HG02588 (cell line): ENCODE results near the gene CAMK2B.

Experiments used
- ATAC-seq: cut with Tn5 transposase; IDR thresholded peaks from one replicate; pipeline ENCODE4 v1.9.1; 2021; ENCODE audit warnings: mild to moderate bottlenecking, moderate library complexity; ENCODE audit not compliant: unreplicated experiment

CAMK2B gene

GRCh38 chr7:44275957-44276570 is 49.3 kb downstream of the CAMK2B start:
- no peak for ATAC-seq

GRCh38 chr7:44275146-44275545 is 50.2 kb downstream of the CAMK2B start:
- ATAC-seq: no peak

DNA sequence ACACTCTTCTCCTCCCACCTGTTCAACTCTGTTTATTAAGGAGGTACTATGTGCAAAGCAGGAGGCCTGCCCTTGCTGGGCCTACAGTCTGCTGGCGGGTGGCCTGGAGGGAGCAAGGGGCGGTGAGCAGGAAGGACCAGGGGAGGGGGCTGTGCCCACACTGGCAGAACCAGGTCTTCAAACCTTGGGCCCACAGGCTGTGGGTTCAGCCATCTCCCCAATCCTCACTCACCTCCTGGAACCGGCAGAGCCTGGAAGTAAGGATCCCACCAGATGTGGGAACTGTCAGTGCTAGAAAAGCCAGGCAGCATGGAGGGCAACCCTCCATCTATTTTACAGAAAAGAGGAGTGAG is 50.8 kb downstream of the CAMK2B start:
- no peak for ATAC-seq

DNA sequence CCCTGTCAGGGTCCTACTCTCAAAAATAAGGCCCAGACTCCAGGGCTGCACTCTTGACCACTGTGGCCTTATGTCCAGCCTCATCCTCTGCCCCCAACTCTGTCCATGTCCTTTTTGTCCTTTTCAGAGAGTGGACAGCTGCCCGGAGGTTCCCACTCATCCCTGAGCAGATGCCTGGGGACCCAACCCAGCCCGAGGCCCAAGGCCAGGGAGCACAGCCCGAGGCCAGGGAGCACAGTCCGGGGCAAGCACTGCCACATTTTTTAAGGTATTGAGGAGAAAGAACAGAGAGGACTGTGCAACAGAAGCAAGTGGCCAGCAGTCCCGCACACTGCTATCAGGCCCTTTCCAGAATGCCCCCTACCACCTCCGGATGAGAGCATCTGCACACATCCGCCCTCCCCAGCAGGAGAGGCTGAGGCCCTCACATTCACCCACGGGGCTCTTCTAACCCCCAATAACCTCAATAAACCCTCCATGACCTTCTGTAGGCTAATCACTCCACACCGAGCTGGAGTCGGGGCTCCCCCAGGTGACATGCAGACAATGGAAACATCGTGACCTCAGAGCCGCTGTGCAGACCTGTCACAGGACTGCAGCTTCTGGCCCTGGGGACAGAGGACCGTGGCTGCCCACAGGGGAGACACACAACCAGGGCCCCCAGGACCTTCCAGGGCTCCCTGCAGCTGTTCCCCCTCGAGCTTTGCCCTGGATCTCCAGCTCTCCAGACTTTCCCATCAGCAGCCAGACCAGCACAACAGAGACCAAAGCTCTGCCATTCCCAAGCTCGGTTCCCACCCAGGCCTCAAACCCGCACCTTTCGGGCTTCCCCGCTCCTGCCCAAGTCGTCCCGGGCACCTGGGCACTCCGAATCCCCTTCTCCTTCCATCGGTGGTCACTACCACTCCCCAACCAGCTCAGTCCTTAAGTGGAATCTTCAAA is 51.4 kb downstream of the CAMK2B start:
- ATAC-seq: no peak

- no peak for ATAC-seq
Observed at GRCh38 chr7:44272981-44273380, 52.4 kb downstream of the CAMK2B start.

DNA sequence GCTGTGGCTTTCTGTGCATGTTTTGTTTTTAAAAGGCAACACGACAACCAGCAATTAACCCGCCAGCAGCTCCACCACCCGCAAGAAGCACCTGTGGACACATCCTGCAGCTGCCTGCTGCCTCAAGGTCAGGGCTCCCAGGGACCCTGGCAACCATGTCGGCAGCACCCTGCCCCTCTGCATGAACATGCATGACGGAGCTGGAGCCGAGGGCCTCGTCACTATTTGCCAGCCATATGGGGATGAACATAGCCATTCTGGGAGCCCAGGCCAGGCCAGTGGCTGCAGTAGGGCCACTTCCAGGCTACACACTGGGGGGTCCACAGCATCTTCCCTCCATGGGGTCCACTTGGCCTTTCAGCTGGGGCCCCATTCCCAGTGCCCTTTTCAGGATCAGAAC is 52.9 kb downstream of the CAMK2B start:
- no peak for ATAC-seq

- ATAC-seq: no peak
Observed at GRCh38 chr7:44269943-44270493, 55.4 kb downstream of the CAMK2B start.

- ATAC-seq: no peak
Observed at GRCh38 chr7:44269417-44269816, 56.0 kb downstream of the CAMK2B start.

GRCh38 chr7:44268671-44269070 is 56.7 kb downstream of the CAMK2B start:
- no peak for ATAC-seq

GRCh38 chr7:44267719-44268421 is 57.5 kb downstream of the CAMK2B start:
- ATAC-seq: no peak

DNA sequence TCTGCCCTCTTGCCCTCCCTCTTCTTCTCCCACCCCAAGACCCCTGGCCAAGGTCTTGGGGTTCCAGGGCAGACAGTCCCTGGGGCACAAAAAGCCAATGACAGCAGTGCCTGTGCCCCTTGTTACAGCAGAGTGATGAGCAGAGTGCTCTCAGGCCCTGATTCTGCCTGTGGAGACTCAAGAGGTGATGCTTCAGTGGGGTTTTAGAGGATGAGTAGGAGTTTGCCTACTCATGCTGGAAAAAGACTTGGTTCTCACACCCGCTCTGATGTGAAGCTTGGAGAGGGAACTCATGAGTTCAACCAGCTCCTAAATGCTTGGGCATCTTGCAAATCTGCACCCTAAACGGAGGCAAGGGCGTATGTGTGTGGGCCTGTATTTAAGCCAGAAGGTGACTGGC is 58.2 kb downstream of the CAMK2B start:
- no peak for ATAC-seq

DNA sequence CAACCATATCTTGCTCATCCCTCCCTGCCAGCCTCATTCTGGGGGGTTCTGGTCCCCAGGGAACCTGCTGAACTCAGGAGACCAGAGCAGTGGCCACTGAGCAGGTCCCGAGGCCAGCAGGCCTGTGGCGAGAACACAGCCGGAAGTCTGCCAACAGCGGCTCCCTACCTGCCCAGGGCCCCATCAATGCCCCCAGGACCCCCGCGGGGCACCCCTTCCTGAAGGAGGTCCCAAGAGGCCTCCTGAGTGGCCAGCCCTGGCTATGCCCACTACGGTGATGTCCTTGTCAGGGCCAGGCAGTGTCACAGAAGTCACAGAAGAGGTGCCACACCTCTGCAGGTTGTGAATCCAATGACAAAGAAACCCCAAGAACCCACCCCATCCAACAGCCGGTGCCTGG is 58.9 kb downstream of the CAMK2B start:
- no peak for ATAC-seq

DNA sequence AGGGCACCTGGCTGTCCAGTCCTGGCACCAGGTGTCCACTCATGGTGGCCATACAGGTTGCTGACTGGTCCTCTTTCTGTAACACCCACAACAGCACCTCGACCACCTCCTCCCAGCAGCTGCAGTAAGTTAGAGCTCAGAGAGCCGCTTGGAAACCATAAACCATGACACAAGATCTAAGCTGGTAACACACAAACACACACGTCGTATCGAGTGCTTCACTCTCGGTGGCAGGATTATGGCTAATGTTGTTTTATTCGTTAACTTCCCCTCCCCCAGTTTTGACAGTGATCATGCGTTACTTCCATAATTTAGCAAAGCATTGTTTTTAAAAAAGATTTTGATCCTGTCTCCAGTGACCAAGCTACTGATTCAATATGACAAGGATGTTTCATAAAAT is 59.7 kb downstream of the CAMK2B start:
- ATAC-seq: no peak

DNA sequence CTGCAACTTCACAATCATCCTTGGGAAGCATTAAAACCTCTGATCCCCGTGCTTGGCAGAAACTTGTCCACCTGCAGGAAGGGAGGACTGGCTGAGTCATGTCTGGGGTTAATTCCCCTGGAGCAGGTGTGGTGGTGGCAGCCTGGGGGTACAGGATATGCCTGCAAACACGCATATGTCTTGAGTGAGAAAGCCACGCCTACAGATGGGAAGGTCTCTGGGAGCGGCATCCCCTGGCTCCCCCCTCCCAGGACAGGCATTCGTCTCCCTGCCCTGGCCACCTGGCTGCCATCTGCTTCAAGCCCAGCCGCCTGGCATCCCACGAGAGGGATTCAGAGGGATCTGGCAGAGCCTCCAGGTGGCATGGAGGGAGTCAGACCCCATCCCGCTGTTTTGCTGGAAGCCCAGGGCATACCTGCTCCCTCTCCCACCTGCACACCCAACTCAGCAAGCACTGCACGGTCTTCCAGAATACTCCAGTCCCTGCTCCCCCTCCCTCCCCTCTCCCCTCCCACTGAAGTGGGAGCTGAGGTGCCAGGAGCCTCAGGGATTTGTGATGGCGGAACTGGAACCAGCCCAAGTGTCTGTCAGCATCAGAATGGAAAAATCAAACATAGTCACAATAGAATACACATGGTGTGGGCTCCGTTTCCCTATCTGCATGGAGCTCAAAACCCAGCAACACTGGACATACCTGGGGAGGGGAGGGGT is 61.0 kb downstream of the CAMK2B start:
- no peak for ATAC-seq

- no peak for ATAC-seq
Observed at GRCh38 chr7:44263326-44264082, 61.9 kb downstream of the CAMK2B start.

GRCh38 chr7:44262031-44262430 is 63.4 kb downstream of the CAMK2B start:
- no peak for ATAC-seq

- ATAC-seq: no peak
Observed at GRCh38 chr7:44261240-44261639, 64.2 kb downstream of the CAMK2B start.

DNA sequence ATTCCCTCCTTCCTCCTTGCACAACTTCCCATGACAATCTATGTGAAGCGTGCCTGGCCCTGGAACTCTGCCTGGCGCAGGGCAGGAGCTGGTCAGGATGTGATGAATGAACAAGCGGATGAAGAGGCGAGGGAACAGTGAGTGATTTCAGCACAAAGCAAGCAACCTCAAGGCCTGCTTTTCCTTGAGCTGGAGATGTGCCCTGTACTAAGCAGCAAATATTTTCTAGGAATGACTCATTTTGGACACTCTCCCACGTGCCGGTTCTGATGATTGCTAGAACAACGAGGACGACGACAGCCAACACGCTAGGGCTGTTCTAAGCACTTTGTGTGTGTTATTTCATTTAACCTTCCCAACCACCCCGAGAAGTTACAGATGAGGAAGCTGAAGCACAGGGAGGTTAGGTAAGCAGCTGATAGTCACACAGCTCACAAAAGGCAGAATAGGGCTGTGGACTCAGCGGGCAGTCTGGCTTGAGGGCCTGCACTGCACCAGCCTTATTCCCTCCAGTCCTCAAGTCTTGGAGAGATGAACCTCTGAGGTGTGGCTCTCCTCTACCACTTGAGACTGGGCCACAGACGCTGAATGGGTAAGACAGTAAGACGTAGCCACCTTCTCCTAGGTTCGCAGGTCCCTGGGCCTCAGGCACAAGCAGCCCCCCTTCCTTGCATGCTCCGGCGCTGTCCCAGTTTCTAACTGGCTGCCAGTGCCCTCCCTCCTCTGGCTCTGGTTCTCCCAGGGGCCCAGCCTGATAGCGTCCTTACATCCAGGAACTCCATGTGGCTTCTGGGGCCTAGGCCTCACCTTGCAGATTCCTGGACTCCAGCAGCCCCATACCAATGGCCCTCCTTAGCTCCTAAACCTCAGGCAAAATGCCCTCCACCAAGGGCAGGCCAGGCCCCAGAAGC is 65.6 kb downstream of the CAMK2B start:
- ATAC-seq: no peak

DNA sequence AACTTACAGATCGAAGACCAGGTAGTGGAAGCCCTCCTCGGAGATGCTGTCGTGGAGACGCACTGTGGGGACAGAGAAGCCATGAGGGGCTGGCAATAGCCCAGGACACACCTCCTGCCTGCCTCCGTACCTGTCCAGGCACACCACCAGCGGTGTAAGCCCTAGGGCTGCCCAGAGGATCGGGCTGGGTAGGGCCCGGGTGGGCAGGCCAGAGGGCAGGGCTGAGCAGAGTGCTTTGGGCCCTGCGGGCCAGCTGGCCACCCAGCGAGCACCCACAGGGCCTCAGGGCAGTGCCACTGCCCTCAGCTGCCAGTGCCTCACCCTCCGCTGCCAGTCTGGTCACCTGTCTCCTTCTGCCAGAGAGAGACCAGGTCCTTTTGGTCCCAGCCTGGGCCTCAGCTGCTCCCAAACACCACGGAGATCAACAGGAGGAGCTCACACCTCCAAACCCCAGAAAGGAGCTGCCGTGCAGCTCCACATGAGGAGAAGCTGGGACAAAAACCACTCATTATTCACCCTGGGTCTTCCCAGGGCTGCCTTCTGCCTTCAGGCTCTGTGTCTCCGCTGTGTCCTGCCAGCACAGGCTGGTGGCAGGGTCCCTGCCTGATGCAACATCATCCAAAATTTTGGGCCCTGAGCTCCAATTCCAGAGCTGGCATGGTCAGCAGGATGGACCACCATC is 66.4 kb downstream of the CAMK2B start:
- ATAC-seq: no peak
